ENCODE results near the gene ATG13.

GRCh38 chr11:46642627-46643335 lies 25.4 kb downstream of the ATG13 start:
- TF ChIP-seq POLR2A (IDR thresholded peaks at IDR 0.05) (no peak), CTCF (IDR thresholded peaks at IDR 0.05) (no peak)

Data from lower leg skin (tissue), 3 donors.